GM18909 (cell line): ENCODE data around the gene MYO1D.
A peak's percentile ranks its signal among the peaks of the same experiment; 100 is the strongest.
"Not testable (repeated sequence)": the region's sequence is repeated elsewhere in the genome, so short reads cannot be mapped to it uniquely, and the experiment has no call there.

Source experiments
- ATAC-seq: cut with Tn5 transposase; IDR thresholded peaks from one replicate; pipeline ENCODE4 v1.9.1; 2021; ENCODE audit warnings: mild to moderate bottlenecking; ENCODE audit not compliant: unreplicated experiment, poor library complexity

Gene MYO1D

DNA sequence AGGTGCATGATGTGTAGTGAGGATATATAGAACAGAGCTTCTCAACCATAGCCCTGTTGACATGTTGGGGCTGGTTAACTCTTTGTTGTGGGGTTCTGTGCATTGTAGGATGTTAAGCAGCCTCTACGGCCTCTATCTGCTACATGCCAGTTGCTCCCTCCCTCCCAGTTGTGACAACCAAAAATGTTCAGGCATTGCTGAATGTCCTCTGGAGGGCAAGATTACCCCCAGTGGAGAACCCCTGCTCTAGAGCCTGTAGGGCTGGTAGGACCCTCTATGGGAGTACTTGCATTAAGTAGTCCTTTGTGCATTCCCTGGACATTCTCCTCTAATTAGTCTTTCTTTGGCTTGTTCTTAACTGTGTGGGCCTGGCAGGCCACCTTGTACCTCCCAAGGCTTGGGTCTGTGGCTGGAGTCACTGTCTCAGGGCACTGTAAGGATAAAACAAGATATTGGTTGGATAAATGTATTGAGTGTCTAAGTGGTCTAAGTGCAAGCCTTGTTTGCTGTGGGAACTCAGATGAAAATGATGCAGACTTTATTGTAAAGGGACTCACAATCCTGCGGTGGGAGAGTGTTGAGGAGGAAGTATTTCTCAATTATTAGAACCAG lies 19.8 kb upstream of the MYO1D start:
- ATAC-seq, result no peak

DNA sequence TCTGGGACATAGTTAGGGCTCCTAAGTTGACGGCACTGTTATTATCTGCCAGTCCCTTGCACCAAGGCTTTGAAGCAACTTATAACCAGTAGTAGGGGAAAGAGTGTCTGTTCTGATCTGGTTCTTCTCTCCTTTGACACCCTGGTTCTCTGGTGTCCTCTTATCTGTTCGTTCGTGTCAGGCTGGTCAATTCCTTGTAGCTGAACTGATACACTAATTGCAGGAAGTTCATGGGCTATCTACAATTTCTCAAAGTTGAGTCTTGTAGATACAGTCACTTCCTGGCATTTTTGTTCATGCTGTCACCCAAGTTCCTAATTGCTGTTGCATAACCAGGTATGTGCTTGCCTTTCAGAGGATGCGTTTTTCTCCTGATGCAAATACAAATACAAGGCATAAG lies 17.3 kb upstream of the MYO1D start:
- ATAC-seq, result no peak

DNA sequence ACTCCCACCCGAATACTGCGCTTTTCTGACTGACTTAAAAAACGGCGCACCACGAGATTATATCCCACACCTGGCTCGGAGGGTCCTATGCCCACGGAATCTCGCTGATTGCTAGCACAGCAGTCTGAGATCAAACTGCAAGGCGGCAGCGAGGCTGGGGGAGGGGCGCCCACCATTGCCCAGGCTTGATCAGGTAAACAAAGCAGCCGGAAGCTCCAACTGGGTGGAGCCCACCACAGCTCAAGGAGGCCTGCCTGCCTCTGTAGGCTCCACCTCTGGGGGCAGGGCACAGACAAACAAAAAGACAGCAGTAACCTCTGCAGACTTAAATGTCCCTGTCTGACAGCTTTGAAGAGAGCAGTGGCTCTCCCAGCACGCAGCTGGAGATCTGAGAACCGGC lies 10.5 kb upstream of the MYO1D start:
- ATAC-seq, result not testable (repeated sequence)

DNA sequence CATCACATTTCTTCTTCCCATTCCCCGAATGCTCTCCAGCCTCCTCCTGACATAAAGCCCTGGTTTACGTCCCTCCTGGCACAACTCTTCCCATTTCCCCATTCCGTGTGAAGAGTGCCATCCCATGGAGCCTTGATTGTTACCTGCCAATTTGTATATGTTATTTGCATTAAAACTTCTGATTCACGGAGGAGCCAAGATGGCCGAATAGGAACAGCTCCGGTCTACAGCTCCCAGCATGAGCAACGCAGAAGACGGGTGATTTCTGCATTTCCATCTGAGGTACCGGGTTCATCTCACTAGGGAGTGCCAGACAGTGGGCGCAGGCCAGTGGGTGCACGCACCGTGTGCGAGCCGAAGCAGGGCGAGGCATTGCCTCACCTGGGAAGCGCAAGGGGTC lies 10.0 kb upstream of the MYO1D start:
- not testable (repeated sequence) for ATAC-seq

DNA sequence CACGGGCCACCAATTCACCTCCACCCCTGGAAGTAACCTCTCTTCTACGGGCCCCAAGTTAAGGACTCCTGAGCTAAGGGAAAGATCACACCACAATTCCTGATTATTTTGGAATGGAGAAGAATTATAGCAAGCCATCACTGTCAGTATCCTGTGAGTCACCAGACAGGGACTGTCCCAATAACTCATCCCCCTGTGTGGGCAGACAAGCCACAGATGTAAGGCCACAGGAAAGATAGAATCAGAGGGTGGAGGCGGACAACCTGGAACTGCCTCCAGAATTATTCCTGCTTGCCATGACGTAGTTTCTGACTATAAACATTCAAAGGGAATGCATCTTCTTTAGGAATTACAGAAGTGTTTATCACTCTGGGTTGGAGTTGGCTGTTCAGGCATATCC lies 5.8 kb upstream of the MYO1D start:
- ATAC-seq, result no peak

DNA sequence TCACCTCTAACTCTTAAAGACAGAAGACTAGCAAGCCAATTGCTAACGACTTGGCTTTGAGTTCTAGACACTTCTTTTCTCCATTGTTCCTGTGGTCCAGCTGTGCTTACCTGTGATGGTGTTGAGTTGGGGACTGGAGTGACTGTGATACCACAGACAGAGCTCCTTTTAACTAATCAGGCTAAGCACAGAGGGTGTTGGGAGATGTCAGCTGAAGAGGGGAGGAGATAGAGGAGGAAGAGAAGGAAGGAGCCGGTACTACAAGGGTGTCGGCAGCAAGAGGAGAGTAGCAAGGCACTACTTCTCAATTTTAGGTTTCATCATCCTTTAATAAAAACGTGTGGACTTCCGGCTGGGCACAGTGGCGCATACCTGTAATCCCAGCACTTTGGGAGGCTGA lies 5.1 kb upstream of the MYO1D start:
- no peak for ATAC-seq

DNA sequence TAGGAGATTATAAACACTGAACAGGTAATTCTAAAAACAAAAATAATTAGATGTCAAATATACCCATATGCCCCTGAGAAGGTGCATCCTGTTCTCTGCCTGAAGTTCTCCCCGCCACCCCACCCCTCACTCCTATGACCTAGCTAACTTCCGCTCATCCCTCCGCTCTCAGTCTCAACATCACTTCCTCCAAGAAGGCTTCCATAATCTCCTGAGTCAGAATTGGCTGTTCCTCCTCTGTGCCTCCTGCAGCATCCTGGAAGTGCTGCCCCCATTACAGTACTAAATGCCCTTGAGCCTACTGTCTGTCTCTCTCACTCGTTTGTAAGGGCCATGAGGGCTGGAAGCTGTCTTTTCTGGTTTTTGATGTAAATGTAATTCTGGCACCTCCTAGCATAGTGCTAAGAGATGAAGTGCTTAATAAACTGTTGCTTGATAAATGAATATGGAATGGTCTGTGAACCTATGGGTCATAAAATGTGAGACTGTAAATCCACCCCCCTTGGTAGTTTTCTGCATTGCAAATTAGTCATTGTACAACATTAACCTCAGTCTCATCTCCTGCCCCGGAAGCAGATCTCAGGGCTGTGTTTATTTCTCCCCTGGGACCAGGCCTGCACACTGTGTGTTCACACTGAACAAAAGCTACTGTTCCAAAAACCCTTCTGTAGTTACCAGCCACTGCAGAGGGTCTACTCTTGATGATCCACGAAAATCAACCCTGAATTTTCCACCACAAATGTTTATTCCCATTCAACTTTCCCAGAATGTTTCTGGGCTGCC lies 3.9 kb upstream of the MYO1D start:
- ATAC-seq, result no peak

DNA sequence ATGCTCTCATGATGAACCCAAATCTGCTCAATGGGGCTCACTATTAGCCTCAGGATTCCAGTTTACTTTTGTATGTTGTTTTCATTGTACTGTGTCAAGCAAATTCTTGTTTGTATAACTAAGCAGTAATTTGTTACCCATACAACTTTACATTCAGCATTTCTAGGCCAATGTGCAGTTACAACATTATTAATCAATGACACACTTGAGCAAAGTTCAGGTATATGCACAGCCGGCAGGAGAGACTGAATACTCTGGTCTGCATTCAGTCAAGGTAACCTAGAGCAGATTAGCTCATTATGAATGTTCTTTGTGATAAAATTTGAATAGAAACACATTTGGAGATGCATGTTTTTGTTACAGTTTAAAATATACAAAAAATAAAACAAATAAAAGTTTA lies 2.2 kb upstream of the MYO1D start:
- ATAC-seq, result no peak

DNA sequence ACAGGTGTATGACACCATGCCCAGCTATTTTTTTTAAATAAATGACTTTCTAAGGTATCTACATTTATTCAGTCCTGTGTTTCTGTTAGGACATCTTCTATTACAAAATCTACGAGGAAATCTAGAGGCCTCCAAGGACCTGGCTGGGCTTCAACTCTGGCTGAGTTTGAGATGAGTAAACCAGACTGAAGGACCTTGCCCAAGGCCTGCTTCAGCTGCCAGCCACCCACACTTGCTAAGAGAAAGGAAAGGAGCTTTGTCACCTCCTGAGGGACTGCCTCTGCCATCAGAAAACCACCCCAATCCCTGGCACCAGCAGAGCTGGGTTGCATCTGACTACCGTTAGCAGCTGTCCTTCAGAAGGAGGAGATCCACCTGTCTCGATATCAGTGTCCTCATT lies 1.3 kb upstream of the MYO1D start:
- ATAC-seq, result no peak

DNA sequence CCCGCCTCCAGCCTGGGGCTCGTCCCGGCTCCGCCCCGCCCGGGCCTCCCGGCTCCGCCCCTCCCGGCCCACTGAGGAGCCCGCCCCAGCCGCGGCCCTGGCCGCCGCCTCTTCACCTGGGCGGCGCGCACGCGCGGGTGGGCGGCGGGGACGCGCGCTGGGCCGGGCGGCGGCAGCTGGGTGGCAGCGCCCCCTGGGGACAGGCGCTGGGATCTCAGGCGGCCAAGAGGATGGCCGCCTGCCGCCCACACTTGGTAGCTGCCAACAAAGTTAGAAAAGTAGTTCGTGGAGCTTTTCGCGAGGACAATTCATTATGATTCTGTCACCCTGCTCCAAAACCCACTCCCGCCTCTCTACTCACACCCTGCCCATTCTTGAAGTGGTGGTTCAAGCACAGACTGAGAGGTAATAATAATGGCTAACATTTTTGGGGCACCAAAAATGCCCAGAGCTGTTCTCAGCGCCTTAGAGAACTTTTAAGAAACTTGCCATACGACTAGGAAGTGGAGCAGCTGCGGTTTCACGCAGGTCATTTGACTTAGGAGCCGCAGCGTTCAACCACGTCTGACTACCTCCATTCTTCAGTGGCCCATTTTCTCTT lies 340 bp upstream of the MYO1D start:
- ATAC-seq, result peak; percentile 89

DNA sequence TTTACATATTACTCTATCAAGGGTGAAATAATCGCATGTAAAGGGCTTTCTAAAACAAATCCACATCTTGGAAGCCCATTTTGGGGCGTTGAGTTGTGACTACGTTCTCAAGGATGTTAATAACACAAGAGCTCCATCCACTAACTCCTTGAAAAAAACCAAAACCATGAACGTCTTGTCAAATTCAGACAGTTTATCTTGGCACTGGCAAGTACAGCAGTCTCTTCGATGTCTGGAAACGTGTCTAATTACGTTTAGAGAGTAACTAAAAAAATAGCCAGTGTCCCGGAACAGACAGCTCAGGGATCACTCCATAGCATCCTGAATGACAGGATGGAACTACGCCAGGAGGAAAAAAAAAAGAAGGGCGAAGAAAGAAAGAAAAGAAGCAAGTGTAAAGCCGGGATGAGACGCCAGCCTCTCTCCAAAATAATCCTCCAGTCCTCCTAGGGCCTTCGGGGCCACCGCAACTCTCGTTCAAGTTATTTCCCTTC lies 954 bp downstream of the MYO1D start:
- ATAC-seq, result no peak

DNA sequence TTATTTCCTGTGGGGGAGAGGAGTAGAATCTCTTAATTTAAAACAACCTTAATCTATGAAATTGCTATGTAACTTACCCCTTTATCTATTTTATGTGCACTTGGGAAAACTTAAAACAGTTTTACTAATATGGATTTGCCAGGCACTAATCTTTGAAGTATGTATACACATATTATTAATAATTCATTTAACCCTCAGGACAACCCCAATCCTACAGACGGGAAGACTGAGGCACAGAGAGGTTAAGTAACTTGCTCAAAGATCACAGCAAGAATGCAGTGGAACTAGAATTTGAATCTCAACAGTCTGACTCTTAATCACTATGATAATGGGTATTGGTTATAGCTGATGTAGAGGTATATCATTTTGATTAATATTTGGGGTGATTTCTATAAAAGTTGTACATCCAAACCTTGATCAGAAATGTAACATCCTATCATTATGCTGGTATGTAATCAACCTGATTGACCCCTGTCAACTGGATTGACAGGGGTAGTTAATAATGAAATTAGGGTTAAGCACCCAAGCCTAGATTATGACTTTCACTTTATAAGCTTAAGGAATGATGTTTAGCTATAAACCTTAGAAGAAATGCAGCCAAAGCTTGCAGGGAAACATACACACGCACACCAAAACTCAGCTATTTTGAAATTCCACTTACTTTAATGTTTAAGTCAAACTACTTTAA lies 1.6 kb downstream of the MYO1D start:
- no peak for ATAC-seq

DNA sequence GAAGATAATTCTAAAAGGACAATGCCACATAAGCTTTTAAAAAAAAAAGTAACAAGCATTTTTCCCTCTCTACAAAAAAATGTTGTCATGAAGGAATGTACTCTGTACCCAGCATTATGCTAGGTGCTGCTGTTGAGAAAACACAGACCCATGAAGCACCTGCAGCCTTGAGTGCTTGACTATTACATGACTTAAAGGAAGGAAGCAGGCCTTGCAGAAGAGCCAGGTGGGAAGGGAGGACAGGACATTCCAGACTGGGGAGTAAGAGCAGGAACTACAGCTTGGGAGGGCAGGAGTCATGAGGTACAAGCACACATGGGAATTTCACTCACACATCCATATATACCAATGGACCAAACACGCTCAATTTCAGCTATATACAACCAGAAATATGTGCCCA lies 3.8 kb downstream of the MYO1D start:
- ATAC-seq, result no peak

DNA sequence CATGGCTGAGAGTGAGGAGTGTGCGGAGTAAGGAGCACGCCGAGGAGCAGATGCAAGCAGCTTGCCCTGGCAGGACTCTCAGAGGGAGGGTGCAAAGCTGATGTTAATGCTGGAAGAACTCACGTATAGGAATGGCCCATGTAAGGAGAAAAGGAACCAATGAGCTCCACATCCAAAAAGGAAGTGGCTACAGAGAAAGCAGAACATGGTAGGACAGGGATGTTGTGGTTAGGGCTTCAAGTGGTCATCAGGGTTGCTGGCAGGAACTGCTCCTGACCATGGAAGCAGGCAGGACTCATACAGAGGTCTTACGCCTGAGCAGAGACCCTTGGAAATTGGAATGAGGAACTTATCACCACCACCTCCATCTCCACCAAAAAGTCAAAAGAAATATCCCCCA lies 5.2 kb downstream of the MYO1D start:
- no peak for ATAC-seq

DNA sequence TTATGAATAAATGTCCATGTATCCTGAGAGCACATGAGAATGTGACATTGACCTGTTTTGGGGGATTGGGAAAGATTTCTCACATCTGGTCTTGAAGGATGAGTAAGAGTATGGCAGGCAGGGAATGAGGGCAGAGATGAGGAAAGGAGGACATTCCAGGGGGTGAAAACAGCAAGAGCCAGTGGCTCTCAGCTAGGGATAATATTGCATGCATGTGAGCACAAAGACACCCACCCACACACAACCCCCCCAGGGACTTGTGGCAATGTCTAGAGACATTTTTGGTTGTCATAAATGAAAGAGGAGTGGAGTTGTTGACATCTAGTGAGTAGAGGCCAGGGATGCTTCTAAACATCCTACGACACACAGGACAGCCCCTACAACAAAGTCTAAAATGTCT lies 6.0 kb downstream of the MYO1D start:
- no peak for ATAC-seq

DNA sequence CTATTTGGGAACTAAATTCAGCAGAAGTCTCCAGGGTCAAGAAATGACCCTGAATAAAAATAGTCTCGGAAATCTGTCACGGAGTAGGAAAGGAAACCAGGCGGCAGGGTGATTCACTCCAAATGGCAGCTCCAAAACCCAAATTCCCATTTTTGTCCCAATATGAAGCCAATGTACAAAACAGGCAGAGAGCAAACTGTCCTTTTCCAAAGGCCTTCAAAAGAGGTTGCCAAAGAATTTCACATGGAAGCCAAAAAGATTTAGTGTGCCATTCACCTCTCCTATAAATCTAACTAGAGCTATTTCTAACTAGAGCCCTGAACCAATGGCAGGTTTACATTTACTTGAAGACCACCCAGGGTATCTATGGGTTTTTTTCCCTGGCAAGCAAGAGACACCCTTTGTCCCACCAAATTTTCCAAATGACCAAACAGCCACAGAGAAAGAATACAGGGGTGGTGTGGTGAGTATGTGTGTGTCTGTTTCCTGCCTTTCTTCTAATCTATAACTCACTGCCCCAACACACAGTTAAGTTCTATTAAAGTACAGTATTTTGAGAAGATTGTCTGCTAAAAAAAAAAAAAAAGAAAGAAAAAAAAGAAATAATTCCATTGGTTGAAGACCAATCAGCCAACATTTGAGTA lies 6.8 kb downstream of the MYO1D start:
- ATAC-seq, result no peak

DNA sequence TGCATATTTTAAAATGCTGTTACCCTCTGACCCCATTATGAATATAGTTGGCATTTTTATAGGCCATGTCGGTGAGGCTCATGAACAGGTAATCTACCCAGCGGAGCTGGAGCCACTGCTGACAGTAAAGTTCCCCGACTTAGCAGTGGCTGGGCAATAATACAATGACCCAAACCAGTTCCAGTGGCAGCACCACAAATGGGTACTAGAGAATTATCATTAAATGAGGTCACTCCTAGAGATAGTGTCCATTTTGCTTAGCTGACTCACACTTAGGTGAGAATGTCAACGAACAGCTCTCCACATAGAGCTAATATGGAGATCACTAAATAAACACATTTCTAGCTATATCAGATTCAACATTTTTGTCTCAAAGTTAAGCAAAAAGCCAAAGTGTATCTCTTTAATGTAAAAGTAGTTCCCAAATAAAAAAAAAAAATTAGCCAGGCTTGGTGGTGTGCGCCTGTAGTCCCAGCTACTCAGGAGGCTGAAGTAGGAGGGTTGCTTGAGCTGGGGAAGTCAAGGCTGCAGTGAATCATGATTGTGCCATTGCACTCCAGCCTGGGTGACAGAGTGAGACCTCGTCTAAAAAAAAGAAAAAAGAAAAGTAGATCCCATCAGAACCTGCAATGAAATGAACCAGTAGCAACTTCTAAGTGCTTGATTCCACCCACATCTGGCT lies 7.4 kb downstream of the MYO1D start:
- no peak for ATAC-seq

DNA sequence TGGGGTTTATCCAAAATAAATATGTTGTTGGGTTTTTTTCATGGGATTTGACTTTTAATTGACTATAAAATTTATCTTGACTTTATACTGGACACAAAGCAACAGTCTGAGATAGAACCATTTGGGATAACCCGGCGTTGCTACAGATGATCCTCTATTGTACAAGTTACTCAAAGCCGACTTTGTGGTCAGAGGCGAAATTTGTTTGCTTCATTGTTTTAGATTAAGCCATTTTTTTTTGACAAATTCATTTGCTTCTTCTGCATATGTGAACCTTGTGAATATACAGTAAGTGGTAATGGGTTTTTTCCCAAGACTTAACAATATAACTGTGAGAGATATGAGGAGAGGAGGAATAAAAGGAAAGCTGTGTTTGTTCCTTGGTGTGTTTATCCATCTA lies 11.8 kb downstream of the MYO1D start:
- ATAC-seq, result no peak

DNA sequence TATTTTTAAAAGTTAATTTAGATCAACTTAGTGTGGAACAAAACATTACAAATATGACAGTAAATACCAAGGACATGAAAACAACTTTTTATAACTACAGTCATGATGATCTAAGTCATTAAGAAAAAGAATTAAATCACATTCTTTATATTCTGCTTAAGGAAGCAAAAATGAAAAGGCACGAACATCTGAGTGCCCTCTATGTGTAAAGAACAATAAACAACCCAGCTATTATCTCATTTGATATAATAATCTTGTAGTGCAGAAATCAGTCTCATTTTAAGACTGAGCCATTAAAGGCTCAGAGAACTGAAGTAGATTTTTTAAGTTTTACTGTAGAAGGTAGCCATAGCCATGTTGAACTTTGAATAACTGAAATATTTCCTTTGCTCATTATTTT lies 13.4 kb downstream of the MYO1D start:
- no peak for ATAC-seq

DNA sequence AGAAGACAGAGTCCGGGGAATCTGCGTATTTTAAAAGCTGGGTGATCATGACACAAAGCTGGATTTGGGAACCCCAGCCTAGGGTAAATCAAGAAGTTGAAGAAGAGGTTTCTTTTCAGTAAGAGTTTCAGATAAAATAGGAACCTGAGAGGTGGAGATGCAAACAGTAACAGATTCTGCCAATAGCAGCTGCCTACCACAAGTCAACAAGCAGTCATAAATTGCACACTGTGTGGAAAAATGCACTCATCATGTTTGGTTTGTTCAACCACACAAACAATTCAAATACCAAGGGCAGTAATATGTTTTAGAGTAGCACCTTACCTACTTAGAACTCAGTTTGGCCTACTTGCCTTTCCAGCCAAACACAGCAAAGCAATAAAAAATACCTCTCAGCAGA lies 14.0 kb downstream of the MYO1D start:
- no peak for ATAC-seq
